HepG2 (cell line): Measurements from ENCODE around the gene MAP3K20. TPM values are rescaled to one million over a fixed set of nuclear protein-coding genes. Genes with fewer than 3 reads are reported as not detected.

Source experiments
- NR2F1 ChIP-seq, 2 experiments: fragments of 450-650 bp in 1 of 2; formaldehyde crosslinking in 1 of 2; IDR thresholded peaks; 2 replicates each; pipeline versions ENCODE4 v1.5.0 to v1.6.1; 2016 to 2020; ENCODE audit warnings: mild to moderate bottlenecking in 1 of 2, missing compliant biosample characterization in 1 of 2, missing genetic modification reagents in 1 of 2, moderate library complexity in 1 of 2
- TAF15 ChIP-seq: fragments of 200-400 bp; formaldehyde crosslinking; IDR thresholded peaks from one replicate; pipeline ENCODE4 v1.6.1; 2018; ENCODE audit warnings: mild to moderate bottlenecking, low read depth, low read length; ENCODE audit not compliant: poor library complexity, severe bottlenecking
- ZBTB38 ChIP-seq: sonication (generic); formaldehyde crosslinking; IDR thresholded peaks from 2 replicates; pipeline ENCODE4 v1.5.1; 2020; ENCODE audit warnings: mild to moderate bottlenecking, missing genetic modification reagents
- ZNF34 ChIP-seq: sonication (generic); formaldehyde crosslinking; IDR thresholded peaks from 2 replicates; pipeline ENCODE4 v1.4.0; 2020; ENCODE audit warnings: mild to moderate bottlenecking, missing genetic modification reagents, borderline replicate concordance
- ZNF557 ChIP-seq: sonication (generic); formaldehyde crosslinking; IDR thresholded peaks from 2 replicates; pipeline ENCODE4 v1.4.0; 2020; ENCODE audit warnings: missing genetic modification reagents
- polyA plus RNA-seq, 8 experiments: library from polyadenylated mRNA; depleted of rRNA in 3 of 8; stranded (reverse) in 7 of 8; unstranded in 1 of 8; fragments of >200 nt; fragmentation: Illumina TruSeq in 4 of 8; extraction: Trizol in 4 of 8; gene quantifications; 2 replicates each; pipeline versions ENCODE4 v1.2.1 to v1.2.3, GENCODE V29; 2011 to 2016; ENCODE audit warnings: low read depth in 4 of 8, missing spikeins in 1 of 8, mixed read lengths in 1 of 8; ENCODE audit not compliant: insufficient read depth in 1 of 8
- total RNA-seq, 5 experiments: library from RNA; depleted of rRNA; stranded (reverse); fragments of >200 nt; fragmentation: Illumina TruSeq; extraction: Trizol; gene quantifications; 2 replicates each; pipeline ENCODE4 v1.2.3, GENCODE V29; 2016; ENCODE audit warnings: low read depth in 1 of 5
- TF ChIP-seq, protein P1 (sequence below): sonication (generic); formaldehyde crosslinking; IDR thresholded peaks from 2 replicates; pipeline ENCODE4 v1.5.1; 2020; ENCODE audit warnings: mild to moderate bottlenecking, missing genetic modification reagents, moderate library complexity
- TF ChIP-seq, protein P2 (sequence below): sonication (generic); formaldehyde crosslinking; IDR thresholded peaks from 2 replicates; pipeline ENCODE4 v1.4.0; 2020; ENCODE audit warnings: missing genetic modification reagents
- TF ChIP-seq, protein P3 (sequence below): sonication (generic); formaldehyde crosslinking; IDR thresholded peaks from 2 replicates; pipeline ENCODE4 v1.5.1; 2020; ENCODE audit warnings: mild to moderate bottlenecking, missing genetic modification reagents

Gene MAP3K20
- total and polyA plus RNA-seq, 2 of the 13 experiments (the other 11 are each of a cell fraction or from before 2014, with no cell fraction given): 5.2 to 13.5 TPM

DNA sequence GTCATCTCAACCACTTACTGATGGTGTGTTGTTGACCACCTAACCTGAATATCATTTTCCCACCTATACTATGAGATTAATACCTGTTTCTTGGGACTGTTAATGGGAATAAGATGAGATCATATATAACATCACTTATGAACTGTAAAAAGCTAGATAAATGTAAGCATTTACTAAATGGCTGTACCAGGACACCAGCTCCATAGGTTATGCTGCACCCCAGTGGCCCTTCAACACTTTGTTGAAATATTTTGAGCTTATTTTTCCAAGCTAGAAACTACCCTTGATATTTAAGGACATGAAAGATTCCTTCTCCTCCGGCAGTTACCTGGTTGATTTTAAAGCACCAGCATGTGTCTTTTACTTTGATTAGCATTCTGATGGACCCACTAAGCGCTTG, 141.0 kb downstream of the MAP3K20 start (continued):
- TF ChIP-seq, protein P1, sequence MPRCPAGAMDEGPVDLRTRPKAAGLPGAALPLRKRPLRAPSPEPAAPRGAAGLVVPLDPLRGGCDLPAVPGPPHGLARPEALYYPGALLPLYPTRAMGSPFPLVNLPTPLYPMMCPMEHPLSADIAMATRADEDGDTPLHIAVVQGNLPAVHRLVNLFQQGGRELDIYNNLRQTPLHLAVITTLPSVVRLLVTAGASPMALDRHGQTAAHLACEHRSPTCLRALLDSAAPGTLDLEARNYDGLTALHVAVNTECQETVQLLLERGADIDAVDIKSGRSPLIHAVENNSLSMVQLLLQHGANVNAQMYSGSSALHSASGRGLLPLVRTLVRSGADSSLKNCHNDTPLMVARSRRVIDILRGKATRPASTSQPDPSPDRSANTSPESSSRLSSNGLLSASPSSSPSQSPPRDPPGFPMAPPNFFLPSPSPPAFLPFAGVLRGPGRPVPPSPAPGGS (CRISPR knock-in tag): no peak
- TF ChIP-seq, protein P2, sequence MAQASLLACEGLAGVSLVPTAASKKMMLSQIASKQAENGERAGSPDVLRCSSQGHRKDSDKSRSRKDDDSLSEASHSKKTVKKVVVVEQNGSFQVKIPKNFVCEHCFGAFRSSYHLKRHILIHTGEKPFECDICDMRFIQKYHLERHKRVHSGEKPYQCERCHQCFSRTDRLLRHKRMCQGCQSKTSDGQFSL (CRISPR knock-in tag): no peak
- TF ChIP-seq NR2F1 (CRISPR knock-in tag; IDR thresholded peaks at IDR 0.05): no peak
- TF ChIP-seq ZBTB38 (CRISPR knock-in tag): no peak
- no peak for TF ChIP-seq ZNF557 (CRISPR knock-in tag)
- no peak for TF ChIP-seq TAF15
- TF ChIP-seq, protein P3, sequence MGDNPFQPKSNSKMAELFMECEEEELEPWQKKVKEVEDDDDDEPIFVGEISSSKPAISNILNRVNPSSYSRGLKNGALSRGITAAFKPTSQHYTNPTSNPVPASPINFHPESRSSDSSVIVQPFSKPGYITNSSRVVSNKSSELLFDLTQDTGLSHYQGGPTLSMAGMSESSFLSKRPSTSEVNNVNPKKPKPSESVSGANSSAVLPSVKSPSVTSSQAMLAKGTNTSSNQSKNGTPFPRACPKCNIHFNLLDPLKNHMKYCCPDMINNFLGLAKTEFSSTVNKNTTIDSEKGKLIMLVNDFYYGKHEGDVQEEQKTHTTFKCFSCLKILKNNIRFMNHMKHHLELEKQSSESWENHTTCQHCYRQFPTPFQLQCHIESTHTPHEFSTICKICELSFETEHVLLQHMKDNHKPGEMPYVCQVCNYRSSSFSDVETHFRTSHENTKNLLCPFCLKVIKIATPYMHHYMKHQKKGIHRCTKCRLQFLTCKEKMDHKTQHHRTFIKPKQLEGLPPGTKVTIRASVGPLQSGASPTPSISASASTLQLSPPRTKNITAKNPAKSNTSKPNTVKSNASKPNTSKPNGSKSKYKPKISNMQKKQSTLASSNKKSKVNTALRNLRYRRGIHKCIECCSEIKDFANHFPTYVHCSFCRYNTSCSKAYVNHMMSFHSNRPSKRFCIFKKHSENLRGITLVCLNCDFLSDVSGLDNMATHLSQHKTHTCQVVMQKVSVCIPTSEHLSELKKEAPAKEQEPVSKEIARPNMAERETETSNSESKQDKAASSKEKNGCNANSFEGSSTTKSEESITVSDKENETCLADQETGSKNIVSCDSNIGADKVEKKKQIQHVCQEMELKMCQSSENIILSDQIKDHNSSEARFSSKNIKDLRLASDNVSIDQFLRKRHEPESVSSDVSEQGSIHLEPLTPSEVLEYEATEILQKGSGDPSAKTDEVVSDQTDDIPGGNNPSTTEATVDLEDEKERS: no peak
- TF ChIP-seq ZNF34 (CRISPR knock-in tag): no peak
